ENCODE results near the gene METTL21C. TPM values are rescaled to one million over a fixed set of nuclear protein-coding genes. Genes with fewer than 3 reads are reported as not detected.

METTL21C gene
- total RNA-seq = not detected in 2 replicates
- long read RNA-seq = 0 reads

- Mint-ChIP-seq H3K4me3 (ENCODE audit: unreplicated experiment) (no peak within 1 kb of the TSS), H3K27ac (ENCODE audit: unreplicated experiment) (no peak within 1 kb of the TSS), H3K9me3 (ENCODE audit: unreplicated experiment) (no peaks in the 10 kb centered on the region), H3K27me3 (ENCODE audit: unreplicated experiment) (peaks cover 19% of the 10 kb centered on the region), H3K36me3 (ENCODE audit: unreplicated experiment) (peaks cover 5% of the 10 kb centered on the region), H3K4me1 (ENCODE audit: unreplicated experiment) (peaks cover 21% of the 10 kb centered on the region)
- DNase-seq (ENCODE audit: extremely low spot score, unreplicated experiment) = no peak
- TF ChIP-seq, protein P1, sequence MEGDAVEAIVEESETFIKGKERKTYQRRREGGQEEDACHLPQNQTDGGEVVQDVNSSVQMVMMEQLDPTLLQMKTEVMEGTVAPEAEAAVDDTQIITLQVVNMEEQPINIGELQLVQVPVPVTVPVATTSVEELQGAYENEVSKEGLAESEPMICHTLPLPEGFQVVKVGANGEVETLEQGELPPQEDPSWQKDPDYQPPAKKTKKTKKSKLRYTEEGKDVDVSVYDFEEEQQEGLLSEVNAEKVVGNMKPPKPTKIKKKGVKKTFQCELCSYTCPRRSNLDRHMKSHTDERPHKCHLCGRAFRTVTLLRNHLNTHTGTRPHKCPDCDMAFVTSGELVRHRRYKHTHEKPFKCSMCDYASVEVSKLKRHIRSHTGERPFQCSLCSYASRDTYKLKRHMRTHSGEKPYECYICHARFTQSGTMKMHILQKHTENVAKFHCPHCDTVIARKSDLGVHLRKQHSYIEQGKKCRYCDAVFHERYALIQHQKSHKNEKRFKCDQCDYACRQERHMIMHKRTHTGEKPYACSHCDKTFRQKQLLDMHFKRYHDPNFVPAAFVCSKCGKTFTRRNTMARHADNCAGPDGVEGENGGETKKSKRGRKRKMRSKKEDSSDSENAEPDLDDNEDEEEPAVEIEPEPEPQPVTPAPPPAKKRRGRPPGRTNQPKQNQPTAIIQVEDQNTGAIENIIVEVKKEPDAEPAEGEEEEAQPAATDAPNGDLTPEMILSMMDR (IDR thresholded peaks at IDR 0.05) = no peak
Measured at GRCh38 chr13:102694937-102695336, at the start of gene METTL21C. METTL21C (minus strand) TSS chr13:102695044; CDS start chr13:102694498, 546 bp downstream.

- Mint-ChIP-seq H3K27me3 (ENCODE audit: unreplicated experiment) (peaks cover 51% of the 10 kb centered on the region), H3K4me3 (ENCODE audit: unreplicated experiment) (no peak overlapping the region), H3K4me1 (ENCODE audit: unreplicated experiment) (no peaks in the 10 kb centered on the region), H3K27ac (ENCODE audit: unreplicated experiment) (no peak overlapping the region), H3K9me3 (ENCODE audit: unreplicated experiment) (peaks cover 31% of the 10 kb centered on the region), H3K36me3 (ENCODE audit: unreplicated experiment) (peaks cover 1% of the 10 kb centered on the region)
- DNase-seq (ENCODE audit: extremely low spot score, unreplicated experiment) = no peak
- TF ChIP-seq, protein P1 (IDR thresholded peaks at IDR 0.05) = no peak
Measured at GRCh38 chr13:102742506-102742905, 47.7 kb upstream of the METTL21C start.

DNA sequence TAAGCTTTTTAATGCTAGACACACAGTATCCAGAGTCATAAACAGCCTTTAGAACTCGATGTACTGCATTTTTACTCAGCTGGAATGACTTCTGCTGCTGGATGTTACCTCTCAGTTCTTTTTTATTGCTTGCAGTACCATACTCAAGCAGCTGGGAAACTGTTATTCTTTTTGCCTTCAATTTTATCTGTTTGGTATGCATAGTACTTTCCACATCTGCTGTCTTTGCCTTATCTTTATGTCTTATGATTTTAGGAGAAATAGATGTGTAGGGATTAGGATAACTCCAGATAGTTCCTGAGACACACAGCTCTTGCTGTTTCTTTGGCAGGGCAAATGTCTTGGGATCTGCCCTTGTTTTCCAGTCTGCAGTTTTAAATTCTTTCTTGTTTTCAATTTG lies 47.3 kb upstream of the METTL21C start:
- no peak for DNase-seq (ENCODE audit: extremely low spot score, unreplicated experiment)
- TF ChIP-seq, protein P1 (IDR thresholded peaks at IDR 0.05) = no peak
- Mint-ChIP-seq H3K36me3 (ENCODE audit: unreplicated experiment) (peaks cover 1% of the 10 kb centered on the region), H3K9me3 (ENCODE audit: unreplicated experiment) (peaks cover 30% of the 10 kb centered on the region), H3K27ac (ENCODE audit: unreplicated experiment) (no peak overlapping the region), H3K27me3 (ENCODE audit: unreplicated experiment) (peaks cover 51% of the 10 kb centered on the region), H3K4me3 (ENCODE audit: unreplicated experiment) (no peak overlapping the region), H3K4me1 (ENCODE audit: unreplicated experiment) (no peaks in the 10 kb centered on the region)

DNA sequence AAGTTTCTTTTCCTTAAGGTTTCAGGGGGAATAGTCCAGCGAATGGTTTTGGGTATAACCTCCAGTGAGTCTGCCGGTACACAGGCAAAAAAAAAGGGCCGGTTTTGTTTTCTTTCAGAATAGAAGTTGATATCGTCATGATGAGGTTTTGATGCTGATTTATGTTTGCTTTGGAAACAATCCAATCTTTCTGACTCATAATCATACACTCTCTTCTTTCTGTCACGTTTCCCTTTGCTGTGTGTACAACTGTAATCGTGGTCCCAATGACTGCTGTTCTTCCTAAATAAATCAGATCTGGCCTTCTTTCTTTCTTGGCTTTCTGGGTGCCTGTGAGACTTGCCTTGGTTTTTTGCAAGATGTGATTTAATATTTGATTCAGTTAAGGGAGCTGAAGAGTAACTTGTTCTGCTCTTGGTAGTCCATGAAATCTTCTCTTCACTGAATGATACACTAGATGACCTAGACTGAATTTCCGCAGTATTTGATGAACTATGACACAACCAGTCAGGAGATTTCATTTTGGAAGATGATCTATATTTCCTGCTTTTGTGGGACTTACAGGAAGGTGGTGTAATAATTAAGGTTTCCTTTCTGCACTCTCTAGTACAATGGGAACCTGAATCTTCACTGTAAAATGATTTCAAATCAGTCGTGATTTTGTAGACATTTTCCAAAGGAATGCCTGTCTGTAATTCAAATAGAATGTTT lies 34.9 kb upstream of the METTL21C start:
- H3K36me3 Mint-ChIP-seq (ENCODE audit: unreplicated experiment) = no peaks in the 10 kb centered on the region
- H3K27ac Mint-ChIP-seq (ENCODE audit: unreplicated experiment) = peak overlapping the region; percentile 36
- H3K4me1 Mint-ChIP-seq (ENCODE audit: unreplicated experiment) = peaks cover 11% of the 10 kb centered on the region
- H3K27me3 Mint-ChIP-seq (ENCODE audit: unreplicated experiment) = peaks cover 6% of the 10 kb centered on the region
- TF ChIP-seq, protein P1 (IDR thresholded peaks at IDR 0.05) = no peak
- no peaks in the 10 kb centered on the region for H3K9me3 Mint-ChIP-seq (ENCODE audit: unreplicated experiment)
- peak overlapping the region; percentile 4 for H3K4me3 Mint-ChIP-seq (ENCODE audit: unreplicated experiment)
- no peak for DNase-seq (ENCODE audit: extremely low spot score, unreplicated experiment)

- peaks cover 11% of the 10 kb centered on the region for H3K4me1 Mint-ChIP-seq (ENCODE audit: unreplicated experiment)
- H3K27me3 Mint-ChIP-seq (ENCODE audit: unreplicated experiment) = peaks cover 12% of the 10 kb centered on the region
- no peak overlapping the region for H3K27ac Mint-ChIP-seq (ENCODE audit: unreplicated experiment)
- H3K9me3 Mint-ChIP-seq (ENCODE audit: unreplicated experiment) = no peaks in the 10 kb centered on the region
- DNase-seq (ENCODE audit: extremely low spot score, unreplicated experiment) = no peak
- no peak overlapping the region for H3K4me3 Mint-ChIP-seq (ENCODE audit: unreplicated experiment)
- H3K36me3 Mint-ChIP-seq (ENCODE audit: unreplicated experiment) = no peaks in the 10 kb centered on the region
- TF ChIP-seq, protein P1 (IDR thresholded peaks at IDR 0.05) = no peak
Measured at GRCh38 chr13:102726430-102726829, 31.6 kb upstream of the METTL21C start.
